ENCODE data around the gene NETO2. TPM values are rescaled to one million over a fixed set of nuclear protein-coding genes. Genes with fewer than 3 reads are reported as not detected.

Gene NETO2
- total and polyA plus RNA-seq, 9 of the 15 experiments (the other 6 are each of a cell fraction or from before 2014, with no cell fraction given), result 4.1 to 37.0 (median 22.2) TPM

GRCh38 chr16:47079860-47080259, 63.9 kb downstream of the NETO2 start:
- intact Hi-C loops (cut with micrococcal nuclease), result no loop called here
- no peak for FAIRE-seq
- no peak for DNase-seq (ENCODE audit: extremely low read depth in 1 of 4, low spot score in 3 of 4)
- BruUV-seq (replicated peaks), result no TSS peak
- Histone ChIP-seq H3K36me3 (ENCODE audit: control insufficient read depth, insufficient read depth, low read length) (peaks cover 22% of the 10 kb centered on the region; the same call in 2 of the 3 replicates), H3K4me3 (no peak overlapping the region), H3K27me3 (ENCODE audit: control insufficient read depth in 2 of 2, insufficient read depth in 2 of 2, low read length in 2 of 2) (peaks cover 8 to 10% of the 10 kb centered on the region in 2 experiments; a peak in 3 of 5 replicates), H2AFZ (ENCODE audit: low read depth, low read length) (no peak overlapping the region), H3K4me1 (replicated peaks in 1 of 2; ENCODE audit: control insufficient read depth in 2 of 2, insufficient read depth in 2 of 2, low read length in 2 of 2) (no peaks in the 10 kb centered on the region), H4K20me1 (replicated peaks; ENCODE audit: control insufficient read depth, insufficient read depth, low read length) (no peaks in the 10 kb centered on the region), H3K27ac (ENCODE audit: extremely low read depth, low read depth, low read length) (no peak overlapping the region), H3K79me2 (ENCODE audit: control insufficient read depth, insufficient read depth, low read length) (no peaks in the 10 kb centered on the region), H3K9ac (ENCODE audit: insufficient read depth in 1 of 2, low read depth in 2 of 2, low read length in 2 of 2) (no peak overlapping the region), H3K9me3 (replicated peaks; ENCODE audit: control insufficient read depth, insufficient read depth, low read depth, low read length) (no peaks in the 10 kb centered on the region), H3K9me1 (ENCODE audit: control insufficient read depth, insufficient read depth, low read length) (no peaks in the 10 kb centered on the region), H3K4me2 (ENCODE audit: insufficient read depth, low read length) (no peak overlapping the region)
- in situ Hi-C loops (cut with MboI), result no loop called here
- ChIA-PET POLR2A (no interaction called here), CTCF (ENCODE audit: low intra/inter-chr PET ratio) (no interaction called here)
- ATAC-seq, result no peak
- 31% methylated on average over 5 of the region's 5 CpGs for WGBS (ENCODE audit: insufficient coverage, low coverage, missing lambda C conversion rate)
- TF ChIP-seq RAD51 (IDR thresholded peaks at IDR 0.05; ENCODE audit: borderline replicate concordance, low read depth), result no peak
- no peak for TF ChIP-seq ZNF696 (CRISPR knock-in tag; conservative IDR thresholded peaks at IDR 0.05)
- no peak for TF ChIP-seq MXI1 (IDR thresholded peaks at IDR 0.05; ENCODE audit: low read depth, low read length)
- no peak for TF ChIP-seq RB1 (IDR thresholded peaks at IDR 0.05; ENCODE audit: low read depth)
- no peak for TF ChIP-seq E2F4 (CRISPR knock-in tag; IDR thresholded peaks at IDR 0.05; ENCODE audit: low read depth)
- no peak for TF ChIP-seq BMI1 (IDR thresholded peaks at IDR 0.05; ENCODE audit: low read length)
- TF ChIP-seq IRF9 (tag; IDR thresholded peaks at IDR 0.05), result no peak
- no peak for TF ChIP-seq RERE (CRISPR knock-in tag; IDR thresholded peaks at IDR 0.05; ENCODE audit: borderline replicate concordance)
- TF ChIP-seq PKNOX1 (IDR thresholded peaks at IDR 0.05), result no peak
- TF ChIP-seq HSF4 (CRISPR knock-in tag; IDR thresholded peaks at IDR 0.05; ENCODE audit: borderline replicate concordance), result no peak
